HG03469 (cell line): ENCODE data around the gene MARS1.

Experiments used
- ATAC-seq: cut with Tn5 transposase; IDR thresholded peaks from one replicate; pipeline ENCODE4 v1.9.1; 2021; ENCODE audit warnings: mild to moderate bottlenecking, moderate library complexity, moderate number of reproducible peaks; ENCODE audit not compliant: unreplicated experiment

Gene MARS1

DNA sequence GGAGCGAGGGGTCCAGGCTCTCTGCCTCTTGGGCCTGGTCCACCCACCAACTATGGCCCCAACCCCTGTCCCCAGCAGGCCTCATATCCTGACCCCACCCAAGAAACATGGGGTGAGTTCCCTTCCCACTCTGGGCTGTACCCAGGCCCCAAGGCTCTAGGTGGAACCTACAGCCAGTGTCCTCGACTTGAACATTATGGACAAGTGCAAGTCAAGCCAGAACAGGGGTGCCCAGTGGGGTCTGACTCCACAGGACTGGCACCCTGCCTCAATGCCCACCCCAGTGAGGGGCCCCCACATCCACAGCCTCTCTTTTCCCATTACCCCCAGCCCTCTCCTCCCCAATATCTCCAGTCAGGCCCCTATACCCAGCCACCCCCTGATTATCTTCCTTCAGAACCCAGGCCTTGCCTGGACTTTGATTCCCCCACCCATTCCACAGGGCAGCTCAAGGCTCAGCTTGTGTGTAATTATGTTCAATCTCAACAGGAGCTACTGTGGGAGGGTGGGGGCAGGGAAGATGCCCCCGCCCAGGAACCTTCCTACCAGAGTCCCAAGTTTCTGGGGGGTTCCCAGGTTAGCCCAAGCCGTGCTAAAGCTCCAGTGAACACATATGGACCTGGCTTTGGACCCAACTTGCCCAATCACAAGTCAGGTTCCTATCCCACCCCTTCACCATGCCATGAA is 16.8 kb upstream of the MARS1 start:
- ATAC-seq, result no peak

DNA sequence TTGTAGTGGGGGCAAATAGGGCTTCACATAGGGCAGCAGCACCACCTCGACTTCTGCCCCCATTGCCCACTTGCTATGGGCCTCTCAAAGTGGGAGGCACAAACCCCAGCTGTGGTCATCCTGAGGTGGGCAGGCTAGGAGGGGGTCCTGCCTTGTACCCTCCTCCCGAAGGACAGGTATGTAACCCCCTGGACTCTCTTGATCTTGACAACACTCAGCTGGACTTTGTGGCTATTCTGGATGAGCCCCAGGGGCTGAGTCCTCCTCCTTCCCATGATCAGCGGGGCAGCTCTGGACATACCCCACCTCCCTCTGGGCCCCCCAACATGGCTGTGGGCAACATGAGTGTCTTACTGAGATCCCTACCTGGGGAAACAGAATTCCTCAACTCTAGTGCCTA is 16.2 kb upstream of the MARS1 start:
- ATAC-seq, result no peak

GRCh38 chr12:57472391-57472790 is 15.5 kb upstream of the MARS1 start:
- no peak for ATAC-seq

- ATAC-seq, result no peak
These were observed 14.5 kb upstream of the MARS1 start for GRCh38 chr12:57473392-57473791.

- no peak for ATAC-seq
These were observed 14.0 kb upstream of the MARS1 start for GRCh38 chr12:57473886-57474285.

GRCh38 chr12:57474430-57474829 is 13.4 kb upstream of the MARS1 start:
- ATAC-seq, result no peak

DNA sequence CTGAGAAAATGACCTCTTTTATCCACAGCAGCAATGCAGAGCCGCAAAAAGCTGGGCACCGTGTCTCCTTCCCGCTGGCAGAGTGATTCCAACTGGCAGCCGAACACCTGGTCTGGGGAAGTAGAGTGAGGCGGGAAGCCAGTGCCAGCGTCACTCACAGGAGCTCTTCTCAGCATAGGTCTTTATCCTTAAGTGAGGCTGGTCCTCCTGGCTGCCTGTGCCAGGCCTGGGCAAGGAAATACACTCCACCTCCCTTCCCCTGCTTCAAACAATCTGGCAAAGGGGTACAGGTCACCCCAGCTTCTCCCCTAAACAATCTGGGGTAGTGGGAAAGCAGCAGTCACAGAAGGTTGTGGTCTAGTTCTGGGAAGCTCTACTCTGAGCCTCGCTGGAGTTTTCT is 13.0 kb upstream of the MARS1 start:
- ATAC-seq, result no peak

DNA sequence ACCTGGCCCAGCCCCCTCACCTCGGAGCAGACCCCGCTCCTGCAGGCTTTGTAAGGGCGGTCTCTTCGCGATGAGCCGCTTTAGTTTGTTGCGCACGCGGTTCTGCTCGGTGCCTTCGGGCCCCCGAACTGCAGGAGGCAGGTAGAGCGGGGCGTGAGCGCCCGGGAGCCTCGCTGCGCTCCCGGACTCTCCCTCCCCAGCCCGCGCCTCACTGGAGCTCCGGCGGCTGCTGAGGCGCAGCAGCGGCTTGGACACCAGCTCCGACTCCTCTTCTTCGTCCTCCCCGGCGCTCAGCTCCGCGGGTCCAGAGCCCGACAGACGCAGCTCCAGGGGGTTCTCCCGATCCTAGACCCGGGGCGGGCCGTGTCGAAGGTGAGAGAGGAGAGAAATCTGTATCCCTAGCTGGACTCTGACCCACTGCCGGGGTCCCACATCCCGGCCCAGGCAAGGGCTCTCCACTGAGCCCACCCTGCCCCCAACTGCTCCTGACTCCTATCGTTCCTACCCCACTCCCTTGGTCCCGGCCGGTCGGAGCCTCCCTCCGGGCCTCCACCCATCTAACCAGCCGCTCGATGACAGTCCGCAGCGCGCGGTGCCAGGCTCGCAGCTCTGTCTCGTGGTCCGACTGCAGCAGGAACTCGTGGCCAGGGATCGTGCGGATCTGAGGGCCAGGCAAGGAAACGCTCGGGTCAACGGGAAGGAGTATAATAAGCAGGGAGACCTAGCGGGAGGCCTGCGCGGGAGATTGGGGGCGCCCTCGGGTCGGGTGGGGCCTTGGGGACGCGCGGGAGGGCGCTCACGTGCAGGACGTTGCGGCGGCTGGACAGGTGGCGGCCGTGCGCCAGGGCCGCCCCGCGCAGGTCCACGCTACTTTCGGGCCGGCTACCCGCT is 12.4 kb upstream of the MARS1 start:
- no peak for ATAC-seq

GRCh38 chr12:57476162-57476992 is 11.5 kb upstream of the MARS1 start:
- no peak for ATAC-seq

- no peak for ATAC-seq
These were observed 10.7 kb upstream of the MARS1 start for GRCh38 chr12:57476993-57477709.

DNA sequence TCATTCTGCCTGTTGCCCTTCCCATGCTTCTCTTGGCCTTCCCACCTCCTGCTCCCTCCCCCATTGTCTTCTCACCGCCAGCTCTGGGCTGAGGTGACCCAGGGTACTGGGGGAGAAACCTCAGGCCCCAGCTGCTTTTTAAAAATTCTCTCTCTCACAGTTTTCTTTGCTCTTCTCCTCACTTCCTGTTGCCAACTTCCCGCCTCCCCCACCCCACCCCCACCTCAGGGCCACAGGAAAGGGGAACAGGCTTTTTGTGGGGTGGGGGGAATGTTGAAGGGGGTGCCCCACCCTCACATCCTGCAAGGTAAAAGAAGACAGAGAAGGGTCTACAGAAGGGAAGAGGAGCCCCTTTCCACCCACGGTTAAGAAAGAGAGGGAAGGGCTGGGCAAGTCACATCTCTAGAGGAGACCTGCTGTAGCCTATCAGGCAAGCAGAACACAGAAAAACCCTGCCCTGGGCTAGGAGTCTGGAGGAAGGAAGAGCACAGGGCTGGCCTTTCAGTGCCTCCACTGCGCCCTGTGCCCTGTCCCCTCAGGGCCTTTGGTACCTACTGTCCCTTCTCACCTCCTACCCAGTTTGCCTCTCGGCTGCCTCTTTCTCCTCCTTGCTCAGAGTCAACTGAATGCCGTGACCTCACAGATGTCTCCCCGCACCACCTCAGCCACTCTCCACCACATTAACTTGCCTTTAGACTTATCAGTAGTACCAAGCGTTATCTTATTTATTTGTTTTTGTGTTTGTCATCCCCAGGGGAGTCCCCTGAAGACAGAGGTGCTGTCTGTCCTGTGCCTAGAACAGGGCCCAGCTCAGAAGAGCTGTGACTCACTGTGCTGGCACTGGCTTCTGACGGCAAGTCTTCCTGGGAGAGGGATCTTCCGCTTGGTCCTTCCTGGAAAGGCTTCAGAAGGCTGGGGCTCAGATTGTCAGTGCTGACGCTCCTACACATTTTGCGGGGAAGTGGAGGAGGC is 9.9 kb upstream of the MARS1 start:
- ATAC-seq, result no peak

DNA sequence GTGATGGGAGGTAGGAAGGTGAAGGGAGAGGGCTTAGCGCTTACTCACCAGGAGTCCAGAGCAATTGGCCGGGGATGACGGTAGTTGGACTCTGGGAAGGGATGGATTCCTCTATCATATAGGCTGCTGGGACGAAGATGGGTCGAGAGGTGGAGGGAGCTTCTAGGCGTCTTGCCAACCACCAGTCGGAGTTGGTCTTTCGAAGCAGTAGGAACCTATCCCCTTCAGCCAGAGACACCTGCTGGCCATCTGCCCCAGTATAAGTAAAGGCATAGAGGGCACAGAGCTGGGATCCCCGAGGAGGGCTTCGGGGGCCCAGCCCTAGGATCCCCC is 8.9 kb upstream of the MARS1 start:
- ATAC-seq, result no peak

DNA sequence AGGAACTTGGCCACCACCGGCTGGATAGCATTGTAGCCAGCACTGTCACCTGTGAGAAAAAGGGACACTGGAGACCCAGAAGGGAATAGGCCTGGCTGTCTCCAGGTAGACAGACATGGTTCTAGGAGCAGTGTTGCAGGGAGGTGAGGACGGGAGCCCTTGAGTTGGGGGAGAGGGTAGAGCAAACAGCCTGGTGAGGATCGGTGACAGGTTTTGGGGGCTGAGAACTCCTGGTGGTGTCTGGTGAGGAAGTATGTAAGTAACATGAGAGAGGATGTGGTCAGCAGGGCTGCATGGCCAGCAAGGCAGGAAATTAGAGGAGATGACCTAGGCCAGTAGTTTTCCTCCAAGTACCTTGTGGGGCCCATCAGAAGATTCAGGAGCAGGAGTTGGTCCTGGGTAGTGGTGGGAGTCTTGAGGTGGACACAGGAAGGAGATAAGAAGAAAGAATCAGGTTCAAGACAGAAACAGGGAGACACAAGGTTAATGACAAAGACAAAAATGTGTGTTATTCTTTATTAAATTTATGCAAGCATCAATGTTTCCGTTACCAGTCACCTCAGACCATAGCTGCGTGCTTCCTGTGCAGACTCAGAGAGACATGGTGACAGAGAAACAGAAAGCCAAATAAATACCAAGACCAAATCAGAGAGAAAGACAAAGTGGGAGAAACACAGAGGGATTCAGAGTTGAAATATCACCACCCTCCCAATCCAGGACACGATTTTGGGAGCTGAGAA is 8.3 kb upstream of the MARS1 start, which contains the start of gene ARHGAP9:
Gene ARHGAP9 (minus strand): TSS at position 491 of the 740 bp plus-strand sequence. CDS start 460 bp downstream, at position 31.
- no peak for ATAC-seq

DNA sequence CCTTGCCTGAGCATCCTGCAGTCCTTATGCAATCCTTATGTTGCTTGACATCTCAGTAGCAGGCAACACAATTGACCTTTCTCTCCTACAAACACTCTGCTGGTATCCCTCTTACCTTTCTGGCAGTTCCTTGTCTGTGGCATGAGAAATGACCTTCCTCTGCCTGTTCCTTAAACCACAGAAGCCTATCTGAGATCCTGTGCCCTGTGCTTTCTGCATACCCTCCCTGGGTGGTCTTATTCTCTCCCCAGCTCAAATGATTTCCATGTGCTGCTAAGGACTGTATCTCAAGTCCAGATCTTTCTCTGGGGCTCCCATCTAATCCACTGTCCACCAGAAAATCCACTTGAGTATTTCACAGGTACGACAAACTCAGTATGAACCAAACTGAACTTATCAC is 6.2 kb upstream of the MARS1 start:
- no peak for ATAC-seq

GRCh38 chr12:57483466-57483865 is 4.4 kb upstream of the MARS1 start:
- ATAC-seq, result no peak

DNA sequence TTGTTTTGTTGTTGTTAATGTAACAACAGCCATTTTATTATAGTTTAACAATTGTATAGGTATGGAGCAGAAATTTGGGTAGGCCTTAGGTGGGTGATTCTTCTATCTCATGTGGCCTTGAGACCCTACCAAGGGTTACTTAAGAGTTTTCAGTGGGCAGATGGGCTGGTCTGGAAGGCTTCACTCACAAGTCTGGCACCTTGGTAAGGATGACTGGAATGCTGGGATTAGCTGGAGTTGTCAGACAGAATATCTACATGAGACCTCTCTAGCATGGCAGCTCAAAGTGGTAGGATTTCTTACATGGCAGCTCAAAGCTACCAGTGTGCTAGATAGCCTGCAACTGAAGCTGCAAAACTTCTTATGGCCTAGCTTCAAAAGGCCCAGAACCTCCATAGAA is 2.2 kb upstream of the MARS1 start:
- no peak for ATAC-seq

- ATAC-seq, result no peak
These were observed 742 bp upstream of the MARS1 start for GRCh38 chr12:57487055-57487596.

GRCh38 chr12:57488402-57489156 is 711 bp downstream of the MARS1 start:
- no peak for ATAC-seq
